SJSA1 (cell line): ENCODE results near the gene PRR16. TPM values are rescaled to one million over a fixed set of nuclear protein-coding genes. Genes with fewer than 3 reads are reported as not detected.
A peak's percentile ranks its signal among the peaks of the same experiment; 100 is the strongest.

Experiments
- DNase-seq, 2 experiments: peaks; one replicate each; pipeline ENCODE4 v3.0.0-alpha.2; 2015 to 2020; ENCODE audit warnings: low spot score in 2 of 2, low read depth in 1 of 2
- H3K27ac ChIP-seq: fragments of 250-450 bp; sonication (Bioruptor Pico); 2 replicates; pipeline ENCODE4 v1.5.1; 2020; ENCODE audit warnings: mild to moderate bottlenecking, moderate library complexity
- H3K27me3 ChIP-seq: fragments of 250-450 bp; sonication (Bioruptor Pico); replicated peaks from 2 replicates; pipeline ENCODE4 v1.5.1; 2020; ENCODE audit warnings: mild to moderate bottlenecking, moderate library complexity
- H3K36me3 ChIP-seq: fragments of 250-450 bp; sonication (Bioruptor Pico); 2 replicates; pipeline ENCODE4 v1.5.1; 2020; ENCODE audit warnings: mild to moderate bottlenecking
- H3K4me1 ChIP-seq: fragments of 250-450 bp; sonication (Bioruptor Pico); replicated peaks from 2 replicates; pipeline ENCODE4 v1.6.1; 2021; ENCODE audit warnings: mild to moderate bottlenecking
- H3K4me3 ChIP-seq: fragments of 250-450 bp; sonication (Bioruptor Pico); 2 replicates; pipeline ENCODE4 v1.5.1; 2020; ENCODE audit warnings: mild to moderate bottlenecking
- H3K9me3 ChIP-seq: fragments of 250-450 bp; sonication (Bioruptor Pico); replicated peaks from 2 replicates; pipeline ENCODE4 v1.5.1; 2020; ENCODE audit warnings: mild to moderate bottlenecking
- total RNA-seq: library from RNA; depleted of rRNA; stranded (reverse); fragments of >200 nt; shearing (Covaris generic); gene quantifications from 2 replicates; pipeline ENCODE4 v1.2.3, GENCODE V29; 2014

PRR16 gene
- total RNA-seq, 1 experiment from 2014 or later = 10.3 TPM

DNA sequence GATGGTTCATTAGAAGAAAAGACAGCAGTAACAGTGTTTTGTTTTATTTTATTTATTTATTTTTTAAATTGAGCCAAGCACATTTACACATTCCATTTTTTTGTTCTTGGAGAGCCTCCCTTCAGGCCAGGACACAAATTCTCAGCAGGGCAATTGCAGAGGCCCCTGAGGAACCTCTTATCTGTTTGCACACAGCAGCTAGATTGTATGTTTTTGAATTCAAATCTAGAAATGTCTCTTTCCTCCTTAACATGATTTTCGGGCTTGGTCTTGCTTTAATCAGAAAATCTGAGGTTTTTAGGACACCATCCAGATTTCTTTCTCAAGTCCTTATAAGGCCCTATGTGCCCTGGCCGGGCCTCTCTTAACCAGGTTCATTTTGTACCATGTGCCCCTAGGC, 76.0 kb downstream of the PRR16 start:
- DNase-seq = no peak
- peaks cover 17% of the 10 kb centered on the region for H3K4me1 ChIP-seq
- H3K36me3 ChIP-seq = no peaks in the 10 kb centered on the region
- H3K27ac ChIP-seq = no peak overlapping the region
- no peak overlapping the region for H3K4me3 ChIP-seq
- H3K27me3 ChIP-seq = no peaks in the 10 kb centered on the region
- no peaks in the 10 kb centered on the region for H3K9me3 ChIP-seq

DNA sequence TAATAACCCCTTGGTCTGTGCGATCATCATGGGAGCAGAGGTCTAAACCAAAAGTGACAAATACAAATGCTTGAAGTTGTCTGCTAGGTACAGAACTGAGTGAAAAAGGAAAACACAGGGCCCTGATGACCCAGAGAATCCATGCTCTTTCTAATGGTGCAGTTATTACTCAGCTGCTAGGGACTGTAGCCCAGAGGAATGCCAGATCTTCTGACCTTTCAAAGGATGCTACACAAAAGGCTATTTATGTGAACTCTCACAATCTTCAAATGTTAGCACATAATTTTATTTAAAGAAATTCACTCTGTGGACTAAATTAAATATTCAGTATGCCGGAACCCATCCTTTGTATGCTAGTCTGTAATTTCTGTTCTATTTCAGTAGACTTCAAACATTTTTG, 79.9 kb downstream of the PRR16 start:
- no peaks in the 10 kb centered on the region for H3K9me3 ChIP-seq
- H3K27me3 ChIP-seq = no peaks in the 10 kb centered on the region
- no peak overlapping the region for H3K27ac ChIP-seq
- H3K4me3 ChIP-seq = no peak overlapping the region
- H3K36me3 ChIP-seq = no peaks in the 10 kb centered on the region
- no peak for DNase-seq
- 0 out of 2 replicates have a peak, but pooled peaks cover 6% of the 10 kb centered on the region for H3K4me1 ChIP-seq

DNA sequence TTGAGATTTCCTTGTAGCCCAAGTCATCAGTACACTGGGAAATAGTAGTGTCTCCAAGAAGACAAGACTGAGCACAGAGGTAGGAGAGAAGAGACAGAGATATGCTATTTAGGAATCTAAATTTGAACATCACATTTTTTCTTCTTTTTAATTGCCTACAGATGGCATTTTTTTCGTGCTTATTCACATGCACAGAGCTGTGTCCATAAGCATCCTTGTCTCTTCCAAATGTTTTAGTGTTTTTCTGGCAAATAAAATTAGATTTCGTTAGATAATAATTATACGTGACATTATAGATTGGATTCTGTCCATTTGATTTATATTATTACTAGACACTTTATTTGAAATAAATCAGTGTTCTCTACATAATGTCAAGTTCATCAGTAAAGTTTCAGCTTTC, 80.9 kb downstream of the PRR16 start:
- no peaks in the 10 kb centered on the region for H3K27me3 ChIP-seq
- H3K27ac ChIP-seq = no peak overlapping the region
- no peak for DNase-seq
- H3K36me3 ChIP-seq = no peaks in the 10 kb centered on the region
- H3K4me3 ChIP-seq = no peak overlapping the region
- H3K9me3 ChIP-seq = no peaks in the 10 kb centered on the region
- peaks cover 3% of the 10 kb centered on the region; the same call in 1 of the 2 replicates for H3K4me1 ChIP-seq

DNA sequence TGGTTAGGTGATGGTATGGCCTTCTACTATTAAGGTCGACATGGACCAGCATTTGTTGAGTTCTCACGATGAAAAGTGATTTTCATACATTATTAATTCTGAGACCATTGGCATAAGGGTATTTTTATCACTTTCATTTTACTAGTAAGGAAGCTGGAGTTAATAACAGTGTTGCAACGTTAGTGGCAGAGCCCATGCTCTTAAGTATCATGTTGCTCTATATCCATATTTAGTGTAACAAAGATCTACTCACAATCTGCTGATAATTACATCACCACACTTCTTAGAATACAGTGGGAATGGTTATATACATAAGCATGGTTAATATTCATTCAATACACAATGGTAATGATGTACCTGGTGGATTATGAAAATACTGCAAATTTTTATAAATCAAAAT, 81.9 kb downstream of the PRR16 start:
- Histone ChIP-seq H3K4me3 (no peak overlapping the region), H3K27ac (no peak overlapping the region), H3K36me3 (no peaks in the 10 kb centered on the region), H3K4me1 (peaks cover 7% of the 10 kb centered on the region; the same call in 1 of the 2 replicates), H3K9me3 (no peaks in the 10 kb centered on the region), H3K27me3 (no peaks in the 10 kb centered on the region)
- no peak for DNase-seq

DNA sequence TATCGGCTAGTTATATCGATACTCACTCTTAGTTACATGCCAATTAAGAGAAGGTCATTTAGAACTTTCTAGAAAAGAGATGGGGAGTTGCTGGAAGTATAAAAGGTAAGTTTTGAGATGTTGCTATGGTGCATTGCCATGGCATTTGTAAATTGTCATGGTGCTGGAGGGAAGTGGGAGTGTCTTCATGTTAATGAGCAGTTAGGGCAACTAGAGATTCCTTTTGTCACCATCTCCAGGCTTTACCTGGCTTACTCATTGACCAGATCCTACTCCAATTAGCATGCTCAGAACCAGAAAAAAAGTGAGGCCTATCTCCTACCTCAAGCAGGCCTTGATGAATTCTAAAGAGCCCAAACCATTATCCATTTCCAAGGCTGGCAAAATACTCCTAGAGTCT, 82.8 kb downstream of the PRR16 start:
- Histone ChIP-seq H3K36me3 (no peaks in the 10 kb centered on the region), H3K27ac (no peak overlapping the region), H3K9me3 (no peaks in the 10 kb centered on the region), H3K4me3 (no peak overlapping the region), H3K4me1 (peaks cover 7% of the 10 kb centered on the region; the same call in 1 of the 2 replicates), H3K27me3 (no peaks in the 10 kb centered on the region)
- no peak for DNase-seq

DNA sequence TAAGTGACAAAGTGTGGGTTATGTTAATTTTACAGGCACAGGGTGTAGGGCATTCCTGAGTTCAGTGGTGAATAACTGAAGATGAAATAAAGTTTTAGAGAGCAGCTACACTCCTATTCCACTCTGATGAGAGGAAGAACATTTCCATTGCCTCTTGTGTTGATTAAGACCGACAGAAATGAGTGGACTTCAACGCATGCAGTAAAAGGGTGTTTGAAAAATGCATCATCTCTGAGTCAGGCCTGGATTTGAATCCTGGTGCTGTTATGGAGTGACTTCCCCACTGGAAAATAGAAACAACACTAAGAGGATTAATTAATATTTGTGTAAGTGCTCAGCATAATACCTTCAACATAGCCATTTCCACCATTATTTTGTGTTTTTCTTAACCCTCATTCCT, 86.3 kb downstream of the PRR16 start:
- no peak for DNase-seq
- peaks cover 11% of the 10 kb centered on the region; the same call in 1 of the 2 replicates for H3K4me1 ChIP-seq
- H3K4me3 ChIP-seq = no peak overlapping the region

DNA sequence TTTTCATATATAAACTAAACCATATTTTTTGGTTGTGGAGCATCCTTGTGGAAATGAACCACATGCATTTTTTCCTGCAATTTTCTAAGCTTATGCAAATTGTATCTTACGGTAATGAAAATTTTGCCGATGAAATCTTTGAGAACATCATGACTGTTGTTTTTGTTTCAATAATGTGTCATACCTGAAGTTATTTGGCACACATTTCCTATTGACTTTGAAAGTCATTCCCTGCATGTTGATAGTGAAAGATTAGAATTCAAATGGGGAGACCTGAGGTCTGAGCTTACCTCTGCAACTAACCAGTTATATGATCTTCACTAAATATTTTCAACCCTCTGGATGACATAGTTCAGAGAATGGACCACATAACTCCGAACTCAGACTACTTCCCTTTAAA, 88.5 kb downstream of the PRR16 start:
- Histone ChIP-seq H3K9me3 (no peaks in the 10 kb centered on the region), H3K4me3 (no peak overlapping the region), H3K4me1 (peaks cover 11% of the 10 kb centered on the region; the same call in 1 of the 2 replicates), H3K27me3 (no peaks in the 10 kb centered on the region), H3K36me3 (no peaks in the 10 kb centered on the region), H3K27ac (no peak overlapping the region)
- DNase-seq = no peak

More for the DNA sequence above, 86.3 kb downstream of the PRR16 start:
- Histone ChIP-seq H3K36me3 (no peaks in the 10 kb centered on the region), H3K9me3 (no peaks in the 10 kb centered on the region), H3K27me3 (no peaks in the 10 kb centered on the region), H3K27ac (no peak overlapping the region)

DNA sequence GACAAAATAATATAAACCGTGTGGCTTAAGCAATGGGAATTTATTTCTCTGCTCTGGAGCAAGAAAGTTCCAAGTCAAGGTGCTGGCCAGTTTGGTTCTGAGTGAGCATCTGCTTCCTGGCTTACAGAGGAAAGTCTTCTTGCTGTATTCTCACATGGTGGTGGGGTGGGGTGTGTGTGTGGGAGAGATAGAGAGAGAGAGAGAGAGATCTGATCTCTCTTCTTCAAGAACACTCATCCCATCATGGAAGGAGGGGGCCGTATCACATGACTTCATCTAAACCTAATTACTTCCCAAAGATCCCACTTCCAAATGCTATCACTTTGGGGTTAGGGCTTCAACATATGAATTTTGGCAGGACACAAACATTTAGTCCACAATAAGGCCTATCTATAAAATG, 91.2 kb downstream of the PRR16 start:
- no peaks in the 10 kb centered on the region for H3K36me3 ChIP-seq
- no peaks in the 10 kb centered on the region for H3K9me3 ChIP-seq
- DNase-seq = no peak
- H3K27ac ChIP-seq = no peak overlapping the region
- no peak overlapping the region for H3K4me3 ChIP-seq
- peaks cover 5% of the 10 kb centered on the region; the same call in 1 of the 2 replicates for H3K4me1 ChIP-seq
- no peaks in the 10 kb centered on the region for H3K27me3 ChIP-seq

DNA sequence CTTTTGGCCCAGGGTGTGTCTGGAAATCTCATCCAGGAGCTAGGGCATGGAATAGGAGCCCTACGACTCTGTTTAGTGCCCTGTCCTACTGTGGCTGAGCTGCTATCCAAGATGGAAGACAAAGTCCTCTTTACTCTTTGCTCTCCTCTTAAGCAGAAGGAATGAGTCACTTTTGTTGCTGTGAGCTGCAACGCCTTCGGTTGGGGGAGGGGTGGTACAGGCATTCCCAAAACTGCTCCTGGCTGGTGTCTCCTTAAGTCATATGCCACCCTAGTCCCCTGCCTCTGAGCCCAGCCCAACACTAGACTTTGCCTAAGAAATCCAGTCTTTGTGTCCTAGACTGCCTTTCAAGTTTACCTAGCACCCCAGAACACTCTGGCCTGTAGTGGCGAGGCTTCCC, 99.9 kb downstream of the PRR16 start:
- H3K36me3 ChIP-seq = no peaks in the 10 kb centered on the region; the same call in 1 of the 2 replicates
- no peak for DNase-seq
- H3K9me3 ChIP-seq = no peaks in the 10 kb centered on the region
- H3K4me3 ChIP-seq = no peak overlapping the region
- no peaks in the 10 kb centered on the region for H3K27me3 ChIP-seq
- H3K4me1 ChIP-seq = peaks cover 13% of the 10 kb centered on the region
- H3K27ac ChIP-seq = no peak overlapping the region

DNA sequence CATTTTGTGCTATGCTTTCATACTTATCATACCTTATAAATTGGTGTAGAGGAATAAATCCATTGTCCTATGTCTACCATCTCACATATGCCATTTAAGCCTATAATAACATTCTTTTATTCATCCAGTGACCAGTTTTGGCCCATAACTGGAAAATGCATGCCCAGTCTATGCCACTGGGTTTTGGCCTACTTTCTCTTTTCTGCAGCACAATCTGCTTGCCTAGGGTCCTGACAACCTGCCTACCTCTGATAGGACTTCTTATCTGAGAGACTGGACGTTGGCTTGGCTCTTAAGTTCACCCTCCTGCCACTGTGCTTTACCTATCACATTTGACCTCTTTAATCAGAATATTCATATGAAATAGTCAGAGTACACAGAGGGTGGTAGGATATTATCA, 103.0 kb downstream of the PRR16 start:
- no peak for DNase-seq
- H3K4me1 ChIP-seq = peaks cover 24% of the 10 kb centered on the region
- no peak overlapping the region for H3K4me3 ChIP-seq
- H3K36me3 ChIP-seq = no peaks in the 10 kb centered on the region; the same call in 1 of the 2 replicates
- no peaks in the 10 kb centered on the region for H3K27me3 ChIP-seq
- H3K9me3 ChIP-seq = no peaks in the 10 kb centered on the region
- no peak overlapping the region for H3K27ac ChIP-seq

DNA sequence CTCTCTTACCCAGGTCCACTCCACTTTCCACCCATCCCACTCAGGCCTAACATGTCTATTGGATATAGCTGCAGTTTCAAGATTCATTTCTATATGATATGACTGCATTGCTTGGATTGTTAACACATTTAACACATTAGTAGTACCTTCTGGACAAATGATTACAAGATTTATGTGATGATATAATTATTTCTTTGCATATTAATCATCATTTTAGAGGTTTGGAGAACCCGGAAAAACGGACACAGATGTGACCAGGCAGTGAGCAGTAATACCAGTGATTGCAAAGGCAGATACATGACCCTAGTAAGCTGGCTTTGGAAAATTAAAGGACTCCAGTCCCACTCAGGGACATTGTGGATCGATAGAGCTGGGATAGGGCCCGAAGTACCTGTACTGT, 103.8 kb downstream of the PRR16 start:
- no peak for DNase-seq
- H3K4me3 ChIP-seq = no peak overlapping the region
- H3K27ac ChIP-seq = peak overlapping the region; percentile 53

DNA sequence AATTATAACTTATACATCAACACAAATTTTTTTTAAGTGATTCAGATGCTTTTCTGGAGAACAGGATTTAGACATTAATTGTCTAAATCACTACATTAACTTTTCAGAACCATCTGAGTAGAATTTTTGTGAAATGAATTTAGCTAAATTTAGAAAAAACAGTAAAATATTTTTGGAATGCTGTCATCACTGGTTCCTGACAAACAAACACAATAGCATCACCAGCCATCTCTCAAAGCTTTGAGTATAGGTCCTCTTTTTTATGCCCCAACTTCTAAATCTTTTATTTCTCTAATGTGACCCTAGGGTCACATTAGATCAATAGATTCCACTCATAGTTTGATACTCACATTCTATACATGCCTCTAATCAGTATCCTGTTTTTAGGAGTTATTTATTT, 104.6 kb downstream of the PRR16 start:
- Histone ChIP-seq H3K9me3 (no peaks in the 10 kb centered on the region), H3K4me3 (no peak overlapping the region), H3K36me3 (no peaks in the 10 kb centered on the region; the same call in 1 of the 2 replicates), H3K27me3 (no peaks in the 10 kb centered on the region), H3K27ac (peak overlapping the region; percentile 53), H3K4me1 (peaks cover 24% of the 10 kb centered on the region)
- peak in 1 of 2 experiments; percentile 69 for DNase-seq

More for the DNA sequence above, 103.8 kb downstream of the PRR16 start:
- H3K9me3 ChIP-seq = no peaks in the 10 kb centered on the region
- H3K36me3 ChIP-seq = no peaks in the 10 kb centered on the region; the same call in 1 of the 2 replicates
- H3K27me3 ChIP-seq = no peaks in the 10 kb centered on the region
- peaks cover 24% of the 10 kb centered on the region for H3K4me1 ChIP-seq

DNA sequence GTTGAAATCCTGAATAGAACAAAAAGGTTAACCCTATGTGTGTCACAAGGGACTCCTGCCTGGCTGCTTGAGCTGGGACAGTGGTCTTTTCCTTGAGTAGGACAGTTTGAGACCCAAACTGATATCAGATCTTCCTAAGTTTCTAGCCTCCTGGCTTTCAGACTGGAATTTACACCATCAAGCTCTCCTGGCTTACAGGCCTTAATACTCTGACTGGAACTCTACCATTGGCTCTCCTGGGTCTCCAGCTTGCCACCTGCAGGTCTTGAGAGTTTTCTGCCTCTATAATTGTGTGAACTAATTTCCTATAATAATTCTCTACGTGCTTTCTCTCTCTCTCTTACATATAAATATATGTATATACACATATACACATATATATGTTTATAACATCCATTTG, 112.5 kb downstream of the PRR16 start:
- H3K4me3 ChIP-seq = no peak overlapping the region
- H3K27me3 ChIP-seq = no peaks in the 10 kb centered on the region
- no peak for DNase-seq
- no peaks in the 10 kb centered on the region for H3K4me1 ChIP-seq
- no peak overlapping the region for H3K27ac ChIP-seq
- no peaks in the 10 kb centered on the region for H3K36me3 ChIP-seq
- no peaks in the 10 kb centered on the region for H3K9me3 ChIP-seq

DNA sequence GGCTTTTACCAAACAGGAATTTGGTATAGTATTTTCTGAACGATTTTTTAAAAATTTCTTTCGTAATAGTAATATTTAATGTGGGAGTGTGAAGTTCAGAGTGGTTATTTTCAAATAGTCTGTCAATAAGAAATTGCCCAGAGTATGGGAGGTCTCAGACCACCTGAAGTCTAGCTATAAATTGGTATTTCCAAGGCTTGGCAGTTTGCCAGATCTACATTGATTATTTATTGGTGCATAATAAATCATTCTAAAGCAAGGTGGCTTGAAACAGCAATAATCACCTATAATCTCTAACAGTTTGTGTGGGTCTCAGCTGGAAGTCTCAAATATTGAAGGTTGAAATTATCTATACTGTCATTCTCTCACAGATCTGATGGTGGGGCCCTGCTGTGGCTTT, 118.5 kb downstream of the PRR16 start:
- Histone ChIP-seq H3K27me3 (no peaks in the 10 kb centered on the region), H3K27ac (no peak overlapping the region), H3K9me3 (no peaks in the 10 kb centered on the region)

DNA sequence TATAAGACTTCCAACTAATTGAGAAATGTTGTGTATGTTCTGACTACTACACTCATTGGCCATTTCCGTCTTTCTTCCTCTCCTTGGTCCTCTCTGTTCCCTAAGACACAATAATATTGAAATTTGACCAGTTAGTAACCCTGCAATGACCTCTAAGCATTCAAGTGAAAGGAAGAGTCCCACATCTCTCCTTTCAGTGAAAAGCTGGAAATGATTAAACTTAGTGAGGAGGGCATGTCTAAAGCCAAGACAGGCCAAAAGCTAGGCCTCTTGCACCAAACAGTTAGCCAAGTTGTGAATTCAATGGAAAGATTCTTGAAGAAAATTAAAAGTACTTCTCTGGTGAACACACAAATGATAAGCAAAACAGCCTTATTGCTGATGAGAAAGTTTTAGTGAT, 122.5 kb downstream of the PRR16 start:
- no peaks in the 10 kb centered on the region for H3K9me3 ChIP-seq
- no peaks in the 10 kb centered on the region for H3K4me1 ChIP-seq
- H3K27ac ChIP-seq = no peak overlapping the region
- DNase-seq = no peak
- no peak overlapping the region for H3K4me3 ChIP-seq
- no peaks in the 10 kb centered on the region for H3K27me3 ChIP-seq
- no peaks in the 10 kb centered on the region; the same call in 1 of the 2 replicates for H3K36me3 ChIP-seq

More for the DNA sequence above, 118.5 kb downstream of the PRR16 start:
- DNase-seq = no peak
- Histone ChIP-seq H3K36me3 (no peaks in the 10 kb centered on the region; the same call in 1 of the 2 replicates), H3K4me1 (no peaks in the 10 kb centered on the region), H3K4me3 (no peak overlapping the region)
